GM12878 (cell line): ENCODE data around the gene CMTM4. TPM values are rescaled to one million over a fixed set of nuclear protein-coding genes. Genes with fewer than 3 reads are reported as not detected.

Source experiments
- ATAC-seq: fragments of 200-7000 bp; cut with Tn5 transposase; 3 replicates; pipeline ENCODE4 v1.9.1; 2020; ENCODE audit warnings: mild to moderate bottlenecking, moderate library complexity
- BruUV-seq: library from RNA; stranded (reverse); fragments of 400-500 nt; replicated peaks from 2 replicates; lab custom pipeline; 2021; lab: Mats Ljungman, UMichigan
- CTCF ChIA-PET: fragments of 300-600 bp; sonication (Branson Sonifier 250); formaldehyde crosslinking; extraction: SDS; loops from one replicate; lab custom pipeline; 2021; ENCODE audit warnings: inconsistent platforms; lab: Yijun Ruan, JAX
- POLR2A ChIA-PET: fragments of 350-600 bp; formaldehyde crosslinking; extraction: SDS; loops from one replicate; lab custom pipeline; 2021; ENCODE audit warnings: inconsistent platforms; lab: Charles Lee
- RAD21 ChIA-PET: fragments of 300-600 bp; sonication (Branson Sonifier 250); formaldehyde crosslinking; loops from one replicate; lab custom pipeline; 2023; ENCODE audit warnings: antibody characterized with exemption; ENCODE audit not compliant: unreplicated experiment; lab: Charles Lee
- SMC1A ChIA-PET: fragments of 300-600 bp; sonication (Branson Sonifier 250); formaldehyde crosslinking; loops from one replicate; lab custom pipeline; 2023; ENCODE audit not compliant: unreplicated experiment, uncharacterized antibody; lab: Charles Lee
- DNase-seq: peaks from one replicate; pipeline ENCODE4 v3.0.0-alpha.2; 2011; ENCODE audit warnings: low read depth, low spot score
- FAIRE-seq: peaks from 3 replicates; lab custom pipeline; 2011; peaks lifted over from hg19 to GRCh38; lab: Jason Lieb, UNC
- H2AFZ ChIP-seq: 2 replicates; pipeline ENCODE4 v1.6.0; 2011; ENCODE audit warnings: low read depth, low read length, control low read depth; ENCODE audit not compliant: control insufficient read depth
- H3K27ac ChIP-seq: 2 replicates; pipeline ENCODE4 v1.5.1; 2011; ENCODE audit warnings: control low read depth; ENCODE audit not compliant: control insufficient read depth, insufficient read depth
- H3K27me3 ChIP-seq, 2 experiments: replicated peaks in 1 of 2; 2 replicates each; pipeline versions ENCODE4 v1.6.0 to v1.6.1; 2011; ENCODE audit warnings: low read length in 1 of 2; ENCODE audit not compliant: control insufficient read depth in 2 of 2, insufficient read depth in 2 of 2
- H3K36me3 ChIP-seq, 2 experiments: 2 replicates each; pipeline ENCODE4 v1.5.1; 2011; ENCODE audit warnings: low read length in 1 of 2; ENCODE audit not compliant: control insufficient read depth in 2 of 2, insufficient read depth in 2 of 2
- H3K4me1 ChIP-seq: 2 replicates; pipeline ENCODE4 v1.6.1; 2011; ENCODE audit warnings: mild to moderate bottlenecking, low read length, moderate library complexity, mixed read lengths; ENCODE audit not compliant: control insufficient read depth, insufficient read depth
- H3K4me2 ChIP-seq: 2 replicates; pipeline ENCODE4 v1.6.0; 2011; ENCODE audit warnings: control low read depth; ENCODE audit not compliant: control insufficient read depth, insufficient read depth
- H3K4me3 ChIP-seq: fragments of 200-600 bp; sonication (generic); 2 replicates; pipeline ENCODE4 v1.5.1; 2016
- H3K79me2 ChIP-seq: 2 replicates; pipeline ENCODE4 v1.6.0; 2011; ENCODE audit warnings: low read length; ENCODE audit not compliant: control insufficient read depth, insufficient read depth
- H3K9ac ChIP-seq: 2 replicates; pipeline ENCODE4 v1.8.0; 2011; ENCODE audit warnings: low read length, control low read depth, mixed read lengths; ENCODE audit not compliant: control insufficient read depth, insufficient read depth
- H3K9me3 ChIP-seq: replicated peaks from 3 replicates; pipeline ENCODE4 v1.5.1; 2011; ENCODE audit warnings: mild to moderate bottlenecking, low read length; ENCODE audit not compliant: control insufficient read depth, insufficient read depth
- H4K20me1 ChIP-seq: 2 replicates; pipeline ENCODE4 v1.6.0; 2011; ENCODE audit not compliant: control insufficient read depth, insufficient read depth
- ATF7 ChIP-seq: fragments of 450-650 bp; IDR thresholded peaks from 2 replicates; pipeline ENCODE4 v1.6.1; 2016; ENCODE audit warnings: low read depth, mild to moderate bottlenecking
- BCLAF1 ChIP-seq: fragments of 450-650 bp; IDR thresholded peaks from 2 replicates; pipeline ENCODE4 v1.6.1; 2017; ENCODE audit warnings: antibody characterized with exemption, mild to moderate bottlenecking, moderate library complexity
- CBX3 ChIP-seq: fragments of 200-600 bp; sonication (generic); IDR thresholded peaks from 2 replicates; pipeline ENCODE4 v1.6.1; 2016; ENCODE audit warnings: low read depth, borderline replicate concordance
- FOXM1 ChIP-seq: IDR thresholded peaks from 2 replicates; pipeline ENCODE4 v1.6.1; 2012; ENCODE audit warnings: low read depth, mild to moderate bottlenecking, inconsistent platforms, low read length, moderate library complexity
- HDAC6 ChIP-seq: fragments of 200-600 bp; sonication (generic); IDR thresholded peaks from one replicate; pipeline ENCODE4 v1.8.0; 2017; ENCODE audit warnings: antibody characterized with exemption; ENCODE audit not compliant: unreplicated experiment
- MTA3 ChIP-seq: IDR thresholded peaks from 2 replicates; pipeline ENCODE4 v1.6.1; 2012; ENCODE audit warnings: low read length, inconsistent platforms, borderline replicate concordance
- NR2C1 ChIP-seq: fragments of 450-650 bp; IDR thresholded peaks from 2 replicates; pipeline ENCODE4 v1.6.1; 2017; ENCODE audit warnings: antibody characterized with exemption, mild to moderate bottlenecking, moderate library complexity
- NR2C2 ChIP-seq: IDR thresholded peaks from 2 replicates; pipeline ENCODE4 v1.6.1; 2011; ENCODE audit warnings: borderline replicate concordance, low read depth; ENCODE audit not compliant: control insufficient read depth, insufficient read length
- NR2F1 ChIP-seq: fragments of 450-650 bp; conservative IDR thresholded peaks from 2 replicates; pipeline ENCODE4 v1.6.1; 2017; ENCODE audit warnings: mild to moderate bottlenecking
- POLR2A ChIP-seq: IDR thresholded peaks from 2 replicates; pipeline ENCODE4 v1.6.1; 2011; ENCODE audit warnings: low read depth, mild to moderate bottlenecking, low read length
- POLR2AphosphoS2 ChIP-seq: IDR thresholded peaks from 2 replicates; pipeline ENCODE4 v1.6.1; 2011; ENCODE audit warnings: low read depth, mild to moderate bottlenecking, low read length, improper control_type of control experiment, moderate library complexity
- RBBP5 ChIP-seq: fragments of 200-600 bp; sonication (generic); conservative IDR thresholded peaks from 2 replicates; pipeline ENCODE4 v1.6.1; 2016
- SPI1 ChIP-seq: IDR thresholded peaks from 2 replicates; pipeline ENCODE4 v1.6.1; 2011; ENCODE audit warnings: low read depth, mild to moderate bottlenecking, low read length, moderate library complexity, borderline replicate concordance; ENCODE audit not compliant: insufficient read depth
- WGBS: methylation state at CpG from one replicate; pipeline ENCODE4 v1.1.6; 2016; ENCODE audit warnings: low lambda C conversion rate; ENCODE audit not compliant: insufficient replicate concordance, insufficient coverage; ENCODE audit errors: missing lambda C conversion rate; 5-methylcytosine and 5-hydroxymethylcytosine counted together
- in situ Hi-C: fragments of 300-500 bp; cut with MboI; formaldehyde crosslinking; loops from 9 replicates; pipeline ENCODE4 v1.14.3; 2018; ENCODE audit warnings: mixed read lengths
- intact Hi-C: fragments of 100-400 bp; cut with micrococcal nuclease; formaldehyde crosslinking; loops from one replicate; pipeline ENCODE4 v1.14.2; 2022; ENCODE audit not compliant: unreplicated experiment
- polyA plus RNA-seq, 11 experiments: library from polyadenylated mRNA; depleted of rRNA in 4 of 11; unstranded in 6 of 11; stranded (reverse) in 5 of 11; fragments of >200 nt; fragmentation: Nextera tagmentation in 4 of 11; fragmentation: Illumina TruSeq in 1 of 11; extraction: Ambion mirVana in 4 of 11; extraction: Trizol in 1 of 11; gene quantifications; 1 replicate in 1 of 11; 2 replicates in 10 of 11; pipeline versions ENCODE4 v1.2.1 to v1.2.3, GENCODE V29; 2011 to 2016; ENCODE audit warnings: inconsistent platforms in 2 of 11, missing spikeins in 2 of 11, low read depth in 1 of 11
- total RNA-seq, 4 experiments: library from RNA; depleted of rRNA in 3 of 4; stranded (reverse); fragments of >200 nt in 3 of 4; fragmentation: Illumina TruSeq in 1 of 4; extraction: Trizol in 1 of 4; gene quantifications; 2 replicates each; pipeline versions ENCODE4 v1.2.1 to v1.2.3, GENCODE V29; 2013 to 2021
- TF ChIP-seq, protein P1 (sequence below): fragments of 450-650 bp; IDR thresholded peaks from 2 replicates; pipeline ENCODE4 v1.6.1; 2018; ENCODE audit warnings: borderline replicate concordance, mild to moderate bottlenecking; ENCODE audit not compliant: partially characterized antibody
- TF ChIP-seq, protein P2 (sequence below): IDR thresholded peaks from 2 replicates; pipeline ENCODE4 v1.6.1; 2012; ENCODE audit warnings: low read depth, low read length, improper control_type of control experiment

The CMTM4 gene
- total and polyA plus RNA-seq, 10 of the 15 experiments (the other 5 are each of a cell fraction or from before 2014, with no cell fraction given) = 0.02 to 0.43 (median 0.15) TPM; not detected in 2

- TF ChIP-seq POLR2A (no peak), MTA3 (no peak), NR2C1 (no peak), FOXM1 (no peak), ATF7 (no peak)
- TF ChIP-seq, protein P1, sequence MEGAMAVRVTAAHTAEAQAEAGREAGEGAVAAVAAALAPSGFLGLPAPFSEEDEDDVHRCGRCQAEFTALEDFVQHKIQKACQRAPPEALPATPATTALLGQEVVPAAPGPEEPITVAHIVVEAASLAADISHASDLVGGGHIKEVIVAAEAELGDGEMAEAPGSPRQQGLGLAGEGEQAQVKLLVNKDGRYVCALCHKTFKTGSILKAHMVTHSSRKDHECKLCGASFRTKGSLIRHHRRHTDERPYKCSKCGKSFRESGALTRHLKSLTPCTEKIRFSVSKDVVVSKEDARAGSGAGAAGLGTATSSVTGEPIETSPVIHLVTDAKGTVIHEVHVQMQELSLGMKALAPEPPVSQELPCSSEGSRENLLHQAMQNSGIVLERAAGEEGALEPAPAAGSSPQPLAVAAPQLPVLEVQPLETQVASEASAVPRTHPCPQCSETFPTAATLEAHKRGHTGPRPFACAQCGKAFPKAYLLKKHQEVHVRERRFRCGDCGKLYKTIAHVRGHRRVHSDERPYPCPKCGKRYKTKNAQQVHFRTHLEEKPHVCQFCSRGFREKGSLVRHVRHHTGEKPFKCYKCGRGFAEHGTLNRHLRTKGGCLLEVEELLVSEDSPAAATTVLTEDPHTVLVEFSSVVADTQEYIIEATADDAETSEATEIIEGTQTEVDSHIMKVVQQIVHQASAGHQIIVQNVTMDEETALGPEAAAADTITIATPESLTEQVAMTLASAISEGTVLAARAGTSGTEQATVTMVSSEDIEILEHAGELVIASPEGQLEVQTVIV = no peak
These were observed 98.4 kb downstream of the CMTM4 start (continued) for GRCh38 chr16:66598111-66598510.

DNA sequence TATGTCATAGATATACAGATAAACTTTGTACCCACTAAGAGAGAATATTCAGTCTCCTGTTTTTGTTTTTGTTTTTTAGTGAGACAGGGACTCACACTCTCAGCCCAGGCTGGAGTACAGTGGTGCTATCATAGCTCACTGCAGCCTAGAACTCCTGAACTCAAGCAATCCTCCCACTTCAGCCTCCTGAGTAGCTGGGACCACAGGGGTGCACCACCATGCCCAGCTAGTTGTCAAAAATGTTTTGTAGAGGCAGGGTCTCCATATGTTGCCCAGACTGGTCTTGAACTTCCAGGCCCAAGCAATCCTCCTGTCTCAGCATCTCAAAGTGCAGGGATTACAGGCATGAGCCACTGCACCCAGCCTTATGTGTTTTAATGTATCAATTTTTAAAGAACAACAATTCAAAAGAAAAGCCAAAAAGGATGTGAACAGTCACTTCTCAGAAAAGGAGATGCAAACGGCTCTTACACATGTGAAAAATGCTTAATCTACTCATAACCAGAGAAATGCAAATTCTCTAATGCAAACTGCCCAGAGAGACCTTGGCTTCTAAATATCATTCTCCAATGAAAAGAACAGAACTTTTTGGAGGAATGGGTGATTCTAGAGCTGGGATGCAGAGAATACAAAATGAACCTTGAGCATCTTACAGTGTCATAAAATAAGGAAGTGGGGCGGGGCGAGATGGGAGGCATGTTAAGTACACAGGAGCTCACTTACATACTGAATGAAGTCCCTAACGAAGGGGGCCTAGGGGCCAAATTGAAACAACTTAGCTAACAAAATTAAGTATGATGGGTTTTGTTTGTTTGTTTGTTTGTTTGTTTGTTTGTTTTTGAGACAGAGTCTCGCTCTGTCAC, 99.3 kb downstream of the CMTM4 start:
- RAD21 ChIA-PET = no interaction called here
- Histone ChIP-seq H3K4me1 (peaks cover 12% of the 10 kb centered on the region), H3K4me2 (0 out of 2 replicates have a peak overlapping the region, but pooled peaks have one; percentile 25), H3K9ac (no peak overlapping the region), H3K4me3 (no peak overlapping the region), H3K27ac (peak overlapping the region; percentile 33; the same call in 1 of the 2 replicates), H3K36me3 (no peaks in the 10 kb centered on the region), H3K9me3 (peaks cover 14% of the 10 kb centered on the region; the same call in 2 of the 3 replicates), H2AFZ (no peak overlapping the region), H3K27me3 (no peaks in the 10 kb centered on the region), H3K79me2 (no peaks in the 10 kb centered on the region), H4K20me1 (no peaks in the 10 kb centered on the region)
- BruUV-seq = no TSS peak
- in situ Hi-C loops = no loop called here
- 4% methylated on average over 5 of the region's 5 CpGs for WGBS
- DNase-seq = no peak
- intact Hi-C loops = no loop called here
- ATAC-seq = peak; percentile 59
- no peak for FAIRE-seq
- SMC1A ChIA-PET = interaction anchor here (1.2 to 1.7 kb wide), 2 partner anchors 8 to 10 kb away, joined by 3 to 5 read pairs; no protein-coding TSS in a partner anchor
- CTCF ChIA-PET = interaction anchor here (0.7 to 1.7 kb wide), 7 partner anchors 8 to 144 kb away, joined by 3 to 7 read pairs (median 4); no protein-coding TSS in a partner anchor
- POLR2A ChIA-PET = interaction anchor here (0.6 kb wide), 1 partner anchor 122 kb away, joined by 3 read pairs; no protein-coding TSS in a partner anchor
- TF ChIP-seq BCLAF1 = no peak
- TF ChIP-seq CBX3 = no peak
- no peak for TF ChIP-seq POLR2AphosphoS2
- TF ChIP-seq HDAC6 = no peak
- TF ChIP-seq RBBP5 = no peak
- TF ChIP-seq SPI1 = no peak
- TF ChIP-seq NR2C2 = no peak
- TF ChIP-seq, protein P2, sequence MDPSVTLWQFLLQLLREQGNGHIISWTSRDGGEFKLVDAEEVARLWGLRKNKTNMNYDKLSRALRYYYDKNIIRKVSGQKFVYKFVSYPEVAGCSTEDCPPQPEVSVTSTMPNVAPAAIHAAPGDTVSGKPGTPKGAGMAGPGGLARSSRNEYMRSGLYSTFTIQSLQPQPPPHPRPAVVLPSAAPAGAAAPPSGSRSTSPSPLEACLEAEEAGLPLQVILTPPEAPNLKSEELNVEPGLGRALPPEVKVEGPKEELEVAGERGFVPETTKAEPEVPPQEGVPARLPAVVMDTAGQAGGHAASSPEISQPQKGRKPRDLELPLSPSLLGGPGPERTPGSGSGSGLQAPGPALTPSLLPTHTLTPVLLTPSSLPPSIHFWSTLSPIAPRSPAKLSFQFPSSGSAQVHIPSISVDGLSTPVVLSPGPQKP = no peak
- no peak for TF ChIP-seq NR2F1
